HG02798 (cell line): ENCODE measurements around the gene IFT122.
"Not testable (repeated sequence)": the region's sequence is repeated elsewhere in the genome, so short reads cannot be mapped to it uniquely, and the experiment has no call there.

Experiments
- ATAC-seq: cut with Tn5 transposase; IDR thresholded peaks from one replicate; pipeline ENCODE4 v1.9.1; 2021; ENCODE audit warnings: mild to moderate bottlenecking; ENCODE audit not compliant: unreplicated experiment, poor library complexity

The IFT122 gene

DNA sequence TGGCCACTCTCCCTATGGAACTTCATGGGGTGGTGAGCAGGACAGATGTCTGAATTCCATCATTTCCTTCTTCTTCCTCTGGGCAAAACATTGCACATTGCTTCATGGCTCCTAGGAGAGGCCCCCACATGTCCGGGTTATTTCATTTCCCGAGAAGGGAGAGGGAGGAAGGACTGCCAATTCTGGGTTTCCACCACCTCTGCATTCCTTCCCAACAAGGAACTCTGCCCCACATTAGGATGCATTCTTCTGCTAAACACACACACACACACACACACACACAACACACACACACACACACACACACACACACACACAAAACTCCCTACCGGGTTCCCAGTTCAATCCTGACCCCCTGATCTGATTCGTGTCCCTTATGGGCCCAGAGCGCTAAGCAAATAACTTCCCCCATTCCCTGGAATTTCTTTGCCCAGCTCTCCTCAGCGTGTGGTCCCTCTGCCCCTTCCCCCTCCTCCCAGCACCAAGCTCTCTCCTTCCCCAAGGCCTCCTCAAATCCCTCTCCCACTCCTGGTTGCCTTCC lies 90.3 kb downstream of the IFT122 start:
- no peak for ATAC-seq

DNA sequence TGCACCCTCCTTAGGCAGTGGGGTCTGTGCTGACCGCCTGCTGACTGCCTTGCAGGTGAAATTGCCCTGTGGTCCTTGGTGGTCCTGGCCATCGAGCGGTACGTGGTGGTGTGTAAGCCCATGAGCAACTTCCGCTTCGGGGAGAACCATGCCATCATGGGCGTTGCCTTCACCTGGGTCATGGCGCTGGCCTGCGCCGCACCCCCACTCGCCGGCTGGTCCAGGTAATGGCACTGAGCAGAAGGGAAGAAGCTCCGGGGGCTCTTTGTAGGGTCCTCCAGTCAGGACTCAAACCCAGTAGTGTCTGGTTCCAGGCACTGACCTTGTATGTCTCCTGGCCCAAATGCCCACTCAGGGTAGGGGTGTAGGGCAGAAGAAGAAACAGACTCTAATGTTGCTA lies 90.8 kb downstream of the IFT122 start:
- no peak for ATAC-seq

DNA sequence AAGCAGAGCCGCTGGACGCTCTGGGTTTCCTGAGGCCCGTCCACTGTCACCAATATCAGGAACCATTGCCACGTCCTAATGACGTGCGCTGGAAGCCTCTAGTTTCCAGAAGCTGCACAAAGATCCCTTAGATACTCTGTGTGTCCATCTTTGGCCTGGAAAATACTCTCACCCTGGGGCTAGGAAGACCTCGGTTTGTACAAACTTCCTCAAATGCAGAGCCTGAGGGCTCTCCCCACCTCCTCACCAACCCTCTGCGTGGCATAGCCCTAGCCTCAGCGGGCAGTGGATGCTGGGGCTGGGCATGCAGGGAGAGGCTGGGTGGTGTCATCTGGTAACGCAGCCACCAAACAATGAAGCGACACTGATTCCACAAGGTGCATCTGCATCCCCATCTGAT lies 91.7 kb downstream of the IFT122 start:
- no peak for ATAC-seq

DNA sequence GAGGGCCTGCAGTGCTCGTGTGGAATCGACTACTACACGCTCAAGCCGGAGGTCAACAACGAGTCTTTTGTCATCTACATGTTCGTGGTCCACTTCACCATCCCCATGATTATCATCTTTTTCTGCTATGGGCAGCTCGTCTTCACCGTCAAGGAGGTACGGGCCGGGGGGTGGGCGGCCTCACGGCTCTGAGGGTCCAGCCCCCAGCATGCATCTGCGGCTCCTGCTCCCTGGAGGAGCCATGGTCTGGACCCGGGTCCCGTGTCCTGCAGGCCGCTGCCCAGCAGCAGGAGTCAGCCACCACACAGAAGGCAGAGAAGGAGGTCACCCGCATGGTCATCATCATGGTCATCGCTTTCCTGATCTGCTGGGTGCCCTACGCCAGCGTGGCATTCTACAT lies 92.2 kb downstream of the IFT122 start:
- ATAC-seq = no peak

GRCh38 chr3:129533406-129533805 lies 93.4 kb downstream of the IFT122 start:
- no peak for ATAC-seq

DNA sequence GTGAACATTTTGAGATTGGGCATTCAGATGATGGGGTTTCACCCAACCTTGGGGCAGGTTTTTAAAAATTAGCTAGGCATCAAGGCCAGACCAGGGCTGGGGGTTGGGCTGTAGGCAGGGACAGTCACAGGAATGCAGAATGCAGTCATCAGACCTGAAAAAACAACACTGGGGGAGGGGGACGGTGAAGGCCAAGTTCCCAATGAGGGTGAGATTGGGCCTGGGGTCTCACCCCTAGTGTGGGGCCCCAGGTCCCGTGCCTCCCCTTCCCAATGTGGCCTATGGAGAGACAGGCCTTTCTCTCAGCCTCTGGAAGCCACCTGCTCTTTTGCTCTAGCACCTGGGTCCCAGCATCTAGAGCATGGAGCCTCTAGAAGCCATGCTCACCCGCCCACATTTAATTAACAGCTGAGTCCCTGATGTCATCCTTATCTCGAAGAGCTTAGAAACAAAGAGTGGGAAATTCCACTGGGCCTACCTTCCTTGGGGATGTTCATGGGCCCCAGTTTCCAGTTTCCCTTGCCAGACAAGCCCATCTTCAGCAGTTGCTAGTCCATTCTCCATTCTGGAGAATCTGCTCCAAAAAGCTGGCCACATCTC lies 94.5 kb downstream of the IFT122 start:
- no peak for ATAC-seq

DNA sequence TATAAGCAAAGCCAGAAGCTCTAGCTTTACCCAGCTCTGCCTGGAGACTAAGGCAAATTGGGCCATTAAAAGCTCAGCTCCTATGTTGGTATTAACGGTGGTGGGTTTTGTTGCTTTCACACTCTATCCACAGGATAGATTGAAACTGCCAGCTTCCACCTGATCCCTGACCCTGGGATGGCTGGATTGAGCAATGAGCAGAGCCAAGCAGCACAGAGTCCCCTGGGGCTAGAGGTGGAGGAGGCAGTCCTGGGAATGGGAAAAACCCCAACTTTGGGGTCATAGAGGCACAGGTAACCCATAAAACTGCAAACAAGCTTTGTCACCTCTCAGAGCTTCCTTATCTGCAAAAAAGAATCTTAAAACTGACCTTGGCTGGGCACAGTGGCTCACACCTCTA lies 95.1 kb downstream of the IFT122 start:
- ATAC-seq = no peak

DNA sequence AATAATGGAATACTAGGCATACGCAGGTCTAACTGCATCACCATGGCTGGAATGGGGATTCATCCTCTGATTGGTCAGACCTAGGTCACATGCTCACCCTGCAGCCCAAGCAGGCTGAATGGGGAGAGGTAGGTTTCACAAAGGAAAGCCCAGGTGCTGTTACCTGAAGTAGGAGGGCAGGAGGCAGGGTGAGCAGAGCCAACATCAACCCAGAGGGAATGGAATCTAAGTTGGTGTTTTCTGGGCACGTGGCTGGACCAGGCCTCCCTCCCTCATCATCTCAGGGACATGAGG lies 96.3 kb downstream of the IFT122 start:
- ATAC-seq = no peak

GRCh38 chr3:129536804-129537203 lies 96.8 kb downstream of the IFT122 start:
- ATAC-seq = no peak

- no peak for ATAC-seq
These were observed 99.2 kb downstream of the IFT122 start for GRCh38 chr3:129539206-129539605.

DNA sequence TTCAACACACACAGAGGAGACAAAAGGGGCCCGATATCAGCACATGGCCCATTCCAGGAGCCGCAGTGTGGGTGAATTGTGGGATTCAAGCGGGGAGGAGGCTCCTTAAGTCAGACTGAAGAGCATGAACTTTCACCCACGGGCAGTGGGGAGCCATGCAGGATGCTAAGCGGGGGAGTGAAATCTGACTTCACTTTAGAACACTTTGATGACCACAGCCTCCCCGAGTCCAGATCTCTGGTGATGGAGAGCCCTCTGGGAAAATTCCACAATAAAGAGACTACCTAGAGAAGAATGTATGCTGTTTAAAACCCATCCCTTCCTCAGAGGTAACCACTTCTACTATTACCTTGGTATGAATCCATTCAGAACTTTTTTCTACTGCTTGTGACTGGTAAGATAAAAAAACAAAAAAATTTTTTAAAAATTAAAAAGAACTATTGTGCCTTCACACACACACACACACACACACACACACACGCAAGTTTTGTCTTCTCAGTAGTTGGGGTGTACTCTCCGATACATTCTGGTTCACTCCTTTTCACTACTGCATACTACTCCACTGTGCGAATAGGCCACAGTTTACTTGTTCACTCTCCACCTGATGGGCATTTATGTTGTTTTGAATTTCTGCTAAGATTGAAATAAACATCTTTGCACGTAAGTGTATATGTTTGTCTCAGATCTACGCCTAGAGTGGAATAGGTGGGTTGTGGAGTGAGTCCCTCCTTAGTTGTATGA lies 100.9 kb downstream of the IFT122 start:
- no peak for ATAC-seq

- no peak for ATAC-seq
These were observed 102.7 kb downstream of the IFT122 start for GRCh38 chr3:129542747-129543146.

DNA sequence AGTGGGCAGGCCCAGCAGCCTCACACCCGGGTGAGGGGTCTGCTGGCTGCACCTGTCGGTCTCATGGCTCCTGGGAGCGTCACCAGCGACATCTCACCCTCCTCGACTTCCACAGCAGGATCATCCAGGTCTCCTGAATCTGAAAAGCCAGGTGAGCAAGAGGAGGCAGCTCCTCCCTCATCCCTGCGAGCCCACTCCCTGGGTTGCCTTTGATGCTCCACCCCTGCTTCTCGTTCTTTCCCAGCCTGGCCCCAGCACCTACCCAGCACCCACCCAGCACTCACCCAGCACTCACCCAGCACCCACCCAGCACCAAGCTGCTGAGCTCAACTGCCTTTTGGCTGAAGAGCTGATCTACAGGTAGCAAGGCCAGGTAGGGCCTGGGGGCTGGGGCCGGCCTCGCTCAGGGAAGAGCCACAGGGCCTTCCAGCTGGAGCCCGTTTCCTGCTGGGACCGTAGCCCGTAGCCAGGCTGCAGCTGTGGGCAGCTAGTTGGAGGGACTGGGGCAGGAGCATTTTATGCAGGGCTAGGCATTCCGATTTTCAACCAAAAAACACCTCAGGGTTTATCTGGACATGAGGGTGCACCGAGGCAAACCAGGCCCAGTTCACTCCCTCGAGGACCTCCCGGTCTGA lies 103.2 kb downstream of the IFT122 start, which contains the start of gene H1-8:
H1-8 (plus strand) TSS at position 20 of the 635 bp plus-strand sequence; CDS start at position 64, 44 bp downstream.
- ATAC-seq = no peak

DNA sequence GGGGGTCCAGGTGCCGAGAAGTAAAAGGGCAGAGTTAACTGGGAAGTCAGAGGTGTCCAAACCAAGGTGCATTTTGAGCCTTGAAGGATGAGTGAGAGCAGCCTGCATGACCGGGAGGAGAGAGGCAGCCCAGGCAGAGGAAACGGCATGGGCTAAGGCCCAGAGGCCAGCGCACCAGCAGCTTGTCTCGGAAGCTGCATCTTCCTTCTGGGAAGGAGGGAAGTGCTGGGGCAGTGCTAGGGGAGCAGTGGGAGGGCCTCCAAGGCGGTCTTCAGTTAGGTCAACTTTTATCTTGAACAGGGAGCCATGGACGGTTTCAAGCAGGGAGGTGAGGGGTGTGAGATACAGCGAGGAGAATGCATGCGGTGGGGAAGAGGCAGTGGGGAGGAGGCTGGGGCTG lies 104.0 kb downstream of the IFT122 start:
- ATAC-seq = no peak

DNA sequence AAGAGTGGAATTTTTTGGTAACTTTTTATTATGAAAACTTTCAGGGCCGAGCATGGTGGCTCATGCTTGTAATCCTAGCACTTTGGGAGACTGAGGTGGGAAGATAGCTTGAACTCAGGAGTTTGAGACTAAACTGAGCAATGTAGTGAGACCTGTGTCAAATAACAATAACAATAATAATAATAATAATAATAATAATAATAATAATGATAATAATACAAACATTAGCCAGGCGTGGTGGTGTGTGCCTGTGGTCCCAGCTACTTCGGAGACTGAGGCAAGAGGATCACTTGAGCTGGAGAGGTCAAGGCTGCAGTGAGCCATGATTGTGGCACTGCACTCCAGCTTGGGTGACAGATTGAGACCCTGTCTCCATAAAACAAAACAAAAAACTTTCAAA lies 105.9 kb downstream of the IFT122 start:
- not testable (repeated sequence) for ATAC-seq

- no peak for ATAC-seq
These were observed 107.2 kb downstream of the IFT122 start for GRCh38 chr3:129547241-129547640.

DNA sequence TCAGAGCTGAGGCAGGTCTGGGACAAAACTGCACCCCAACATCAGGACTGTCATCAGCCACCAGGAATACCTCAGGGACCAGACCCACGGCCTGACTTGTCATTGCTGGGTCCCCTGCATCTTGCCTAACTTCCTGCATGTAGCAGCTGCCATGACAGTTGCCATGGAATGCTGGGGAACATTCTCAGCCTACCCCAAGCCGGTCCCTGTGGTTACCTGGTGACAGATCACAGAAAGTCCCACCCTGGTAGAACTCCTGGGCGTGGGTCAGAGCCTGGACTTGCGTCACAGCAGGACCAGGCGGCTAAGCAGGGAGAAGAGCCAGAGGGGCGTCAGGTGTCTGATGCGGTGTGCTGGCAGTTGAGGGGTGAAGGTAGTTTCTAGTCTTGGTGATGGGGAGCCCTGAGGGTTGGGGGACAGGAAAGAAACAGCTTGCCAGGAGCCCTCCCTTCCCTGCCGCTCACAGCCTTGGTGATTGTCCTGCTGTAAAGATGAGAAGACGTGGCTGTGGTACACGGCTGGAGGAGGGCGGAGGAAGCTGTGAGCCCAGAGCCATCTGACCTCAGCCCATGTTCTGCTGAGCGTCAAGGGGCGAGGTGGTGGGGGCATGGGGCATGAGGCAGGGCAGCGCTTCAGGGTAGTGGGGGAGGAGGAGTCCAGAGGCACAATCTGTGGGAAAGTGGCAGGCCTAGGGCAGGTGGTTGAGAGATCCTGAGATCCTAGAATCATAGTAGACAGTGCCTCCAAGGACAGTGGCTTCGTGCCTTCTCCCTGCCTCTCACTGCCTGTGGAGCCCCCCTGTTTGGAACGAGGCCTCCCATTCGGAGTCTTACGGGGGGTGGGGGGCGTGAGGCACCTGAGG lies 108.3 kb downstream of the IFT122 start:
- no peak for ATAC-seq

DNA sequence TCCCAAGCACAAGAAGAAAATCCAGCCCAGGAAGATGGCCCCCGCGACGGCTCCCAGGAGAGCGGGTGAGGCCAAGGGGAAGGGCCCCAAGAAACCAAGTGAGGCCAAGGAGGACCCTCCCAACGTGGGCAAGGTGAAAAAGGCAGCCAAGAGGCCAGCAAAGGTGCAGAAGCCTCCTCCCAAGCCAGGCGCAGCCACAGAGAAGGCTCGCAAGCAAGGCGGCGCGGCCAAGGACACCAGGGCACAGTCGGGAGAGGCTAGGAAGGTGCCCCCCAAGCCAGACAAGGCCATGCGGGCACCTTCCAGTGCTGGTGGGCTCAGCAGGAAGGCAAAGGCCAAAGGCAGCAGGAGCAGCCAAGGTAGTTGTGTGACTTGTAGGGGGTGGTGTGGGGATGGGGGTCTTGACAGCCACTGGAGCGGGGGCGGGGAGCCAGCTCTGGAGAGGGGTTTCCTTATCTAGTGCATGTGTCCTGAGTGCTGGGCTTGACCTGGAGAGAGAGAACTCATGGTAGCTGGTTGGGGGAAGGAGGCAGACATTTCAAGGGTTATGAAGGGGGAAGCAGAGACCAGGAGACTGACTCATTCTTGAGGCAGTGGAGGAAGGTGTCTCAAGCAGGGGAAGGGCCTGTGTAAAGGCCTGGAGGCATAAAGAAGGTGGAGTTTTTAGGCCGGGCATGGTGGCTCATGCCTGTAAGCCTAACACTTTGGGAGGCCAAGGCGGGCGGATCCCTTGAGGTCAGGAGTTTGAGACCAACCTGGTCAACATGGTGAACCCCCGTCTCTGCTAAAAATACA lies 109.2 kb downstream of the IFT122 start:
- no peak for ATAC-seq

DNA sequence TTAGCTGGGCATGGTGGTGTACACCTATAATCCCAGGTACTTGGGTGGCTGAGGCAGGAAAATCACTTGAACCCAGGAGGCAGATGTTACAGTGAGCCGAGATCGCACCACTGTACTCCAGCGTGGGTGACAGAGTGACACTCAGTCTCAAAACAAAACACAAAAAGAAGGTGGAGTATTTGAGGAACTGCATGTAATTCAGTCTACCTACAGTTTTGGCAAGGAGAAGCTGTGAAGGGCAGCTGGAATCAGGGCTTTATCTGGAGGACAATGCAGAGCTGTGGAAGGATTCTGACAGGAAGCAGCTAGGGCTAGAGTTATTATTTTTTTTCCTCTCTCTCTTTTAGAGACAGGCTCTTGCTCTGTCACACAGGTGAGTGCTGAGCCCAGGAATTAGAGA lies 109.8 kb downstream of the IFT122 start:
- no peak for ATAC-seq
